ENCODE results near the gene EFEMP2. TPM values are rescaled to one million over a fixed set of nuclear protein-coding genes. Genes with fewer than 3 reads are reported as not detected.
A peak's percentile ranks its signal among the peaks of the same experiment; 100 is the strongest.

The EFEMP2 gene
- total and polyA plus RNA-seq, 10 of the 15 experiments (the other 5 are each of a cell fraction or from before 2014, with no cell fraction given), result 0.24 to 13.2 (median 1.3) TPM; not detected in 1

- ATAC-seq, result peak; percentile 58
- RAD21 ChIA-PET (ENCODE audit: unreplicated experiment), result interaction anchor here (0.7 to 5.0 kb wide), 20 partner anchors 11 to 275 kb away, joined by 3 to 76 read pairs (median 5); partner anchors contain the start of genes BANF1, CCDC85B, EIF1AD and FIBP
- H3K4me1 ChIP-seq (ENCODE audit: control insufficient read depth, insufficient read depth, low read length), result peaks cover 22% of the 10 kb centered on the region
- SMC1A ChIA-PET (ENCODE audit: uncharacterized antibody, unreplicated experiment), result interaction anchor here (0.6 to 4.3 kb wide), 13 partner anchors 9 to 191 kb away, joined by 3 to 52 read pairs (median 4); partner anchors contain the start of genes BANF1, CCDC85B, FIBP and KAT5
- POLR2A ChIA-PET, result interaction anchor here (0.8 to 5.6 kb wide), 22 partner anchors 9 to 246 kb away, joined by 3 to 155 read pairs (median 6); partner anchors contain the start of genes CCDC85B, EFEMP2, FIBP and KAT5
- peak within 1 kb of the TSS; percentile 100 for H3K27ac ChIP-seq (ENCODE audit: control insufficient read depth, insufficient read depth)
- peak within 1 kb of the TSS; percentile 99 for H3K4me2 ChIP-seq (ENCODE audit: control insufficient read depth, insufficient read depth)
- DNase-seq (ENCODE audit: low read depth, low spot score), result peak; percentile 82
- peak within 1 kb of the TSS; percentile 85 for H3K4me3 ChIP-seq
- intact Hi-C loops (cut with micrococcal nuclease; ENCODE audit: unreplicated experiment) (no loop called here), in situ Hi-C loops (cut with MboI) (loop anchor here (25.0 kb wide), 1 partner anchor 1623 kb away; the partner anchor contains the start of genes DNAJC4, FKBP2, NUDT22 and PPP1R14B)
- WGBS (ENCODE audit: insufficient coverage, insufficient replicate concordance, low lambda C conversion rate, missing lambda C conversion rate), result 1% methylated on average over 76 of the region's 78 CpGs
- peaks cover 23 to 35% of the 10 kb centered on the region in 2 experiments for H3K36me3 ChIP-seq (ENCODE audit: control insufficient read depth in 2 of 2, insufficient read depth in 2 of 2, low read length in 1 of 2)
- peak within 1 kb of the TSS; percentile 97 for H3K9ac ChIP-seq (ENCODE audit: control insufficient read depth, insufficient read depth, low read length)
- peaks cover 11% of the 10 kb centered on the region for H4K20me1 ChIP-seq (ENCODE audit: control insufficient read depth, insufficient read depth)
- BruUV-seq (replicated peaks), result TSS peak; percentile 71
- peak; percentile 93 for FAIRE-seq
- H3K27me3 ChIP-seq (replicated peaks in 1 of 2; ENCODE audit: control insufficient read depth in 2 of 2, insufficient read depth in 2 of 2, low read length in 1 of 2), result no peaks in the 10 kb centered on the region
- H3K79me2 ChIP-seq (ENCODE audit: control insufficient read depth, insufficient read depth, low read length), result peaks cover 51% of the 10 kb centered on the region
- CTCF ChIA-PET, result interaction anchor here (0.6 to 5.7 kb wide), 33 partner anchors 10 to 290 kb away, joined by 3 to 146 read pairs (median 4); partner anchors contain the start of genes CCDC85B, CTSW, EFEMP2 and FAM89B
- no peaks in the 10 kb centered on the region for H3K9me3 ChIP-seq (replicated peaks; ENCODE audit: control insufficient read depth, insufficient read depth, low read length)
- H2AFZ ChIP-seq (ENCODE audit: control insufficient read depth, low read depth, low read length), result peak within 1 kb of the TSS; percentile 74
- TF ChIP-seq, protein P1, sequence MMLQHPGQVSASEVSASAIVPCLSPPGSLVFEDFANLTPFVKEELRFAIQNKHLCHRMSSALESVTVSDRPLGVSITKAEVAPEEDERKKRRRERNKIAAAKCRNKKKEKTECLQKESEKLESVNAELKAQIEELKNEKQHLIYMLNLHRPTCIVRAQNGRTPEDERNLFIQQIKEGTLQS (IDR thresholded peaks at IDR 0.05; ENCODE audit: borderline replicate concordance, extremely low read depth, low read depth, low read length), result no peak
- TF ChIP-seq, protein P2, sequence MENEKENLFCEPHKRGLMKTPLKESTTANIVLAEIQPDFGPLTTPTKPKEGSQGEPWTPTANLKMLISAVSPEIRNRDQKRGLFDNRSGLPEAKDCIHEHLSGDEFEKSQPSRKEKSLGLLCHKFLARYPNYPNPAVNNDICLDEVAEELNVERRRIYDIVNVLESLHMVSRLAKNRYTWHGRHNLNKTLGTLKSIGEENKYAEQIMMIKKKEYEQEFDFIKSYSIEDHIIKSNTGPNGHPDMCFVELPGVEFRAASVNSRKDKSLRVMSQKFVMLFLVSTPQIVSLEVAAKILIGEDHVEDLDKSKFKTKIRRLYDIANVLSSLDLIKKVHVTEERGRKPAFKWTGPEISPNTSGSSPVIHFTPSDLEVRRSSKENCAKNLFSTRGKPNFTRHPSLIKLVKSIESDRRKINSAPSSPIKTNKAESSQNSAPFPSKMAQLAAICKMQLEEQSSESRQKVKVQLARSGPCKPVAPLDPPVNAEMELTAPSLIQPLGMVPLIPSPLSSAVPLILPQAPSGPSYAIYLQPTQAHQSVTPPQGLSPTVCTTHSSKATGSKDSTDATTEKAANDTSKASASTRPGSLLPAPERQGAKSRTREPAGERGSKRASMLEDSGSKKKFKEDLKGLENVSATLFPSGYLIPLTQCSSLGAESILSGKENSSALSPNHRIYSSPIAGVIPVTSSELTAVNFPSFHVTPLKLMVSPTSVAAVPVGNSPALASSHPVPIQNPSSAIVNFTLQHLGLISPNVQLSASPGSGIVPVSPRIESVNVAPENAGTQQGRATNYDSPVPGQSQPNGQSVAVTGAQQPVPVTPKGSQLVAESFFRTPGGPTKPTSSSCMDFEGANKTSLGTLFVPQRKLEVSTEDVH (IDR thresholded peaks at IDR 0.05; ENCODE audit: low read depth, partially characterized antibody), result no peak
- peak; percentile 57; the same call in 1 of the 2 replicates for TF ChIP-seq DPF2 (IDR thresholded peaks at IDR 0.05)
- no peak for TF ChIP-seq JUND (IDR thresholded peaks at IDR 0.05; ENCODE audit: low read depth, low read length)
- peak in 1 of 2 experiments; percentile 24; a peak in 1 of 4 replicates for TF ChIP-seq BHLHE40 (IDR thresholded peaks at IDR 0.05; ENCODE audit: borderline replicate concordance in 1 of 2, low read depth in 2 of 2, low read length in 1 of 2)
- no peak; the same call in 1 of the 2 replicates for TF ChIP-seq MYB (IDR thresholded peaks at IDR 0.05; ENCODE audit: borderline replicate concordance, low read depth, low read length)
- TF ChIP-seq ETV6 (conservative IDR thresholded peaks at IDR 0.05 in 1 of 2, IDR thresholded peaks at IDR 0.05 in 1 of 2; ENCODE audit: borderline replicate concordance in 1 of 2, low read depth in 1 of 2), result no peak; a peak in 1 of 4 replicates
- TF ChIP-seq NR2C2 (IDR thresholded peaks at IDR 0.05; ENCODE audit: borderline replicate concordance, control insufficient read depth, insufficient read length, low read depth), result no peak
- TF ChIP-seq CEBPZ (IDR thresholded peaks at IDR 0.05; ENCODE audit: low read depth, low read length), result no peak
- peak; percentile 76; the same call in 1 of the 2 replicates for TF ChIP-seq SIN3A (IDR thresholded peaks at IDR 0.05; ENCODE audit: low read depth, low read length)
- peak; percentile 79; the same call in 1 of the 2 replicates for TF ChIP-seq RELB (IDR thresholded peaks at IDR 0.05; ENCODE audit: low read depth)
Observed at GRCh38 chr11:65860278-65861164, 12.1 kb downstream of the EFEMP2 start, which contains the start of gene MUS81. Gene MUS81 (plus strand): TSS chr11:65860433. CDS start chr11:65860754, 321 bp downstream.

Data from GM12878 (cell line).